H1 (cell line): Measurements from ENCODE around the gene PIM1. TPM values are rescaled to one million over a fixed set of nuclear protein-coding genes. Genes with fewer than 3 reads are reported as not detected.
A peak's percentile ranks its signal among the peaks of the same experiment; 100 is the strongest.

Source experiments
- CTCF ChIA-PET: fragments of 300-600 bp; sonication (Branson Sonifier 250); formaldehyde crosslinking; loops from one replicate; lab custom pipeline; 2021; ENCODE audit not compliant: partially characterized antibody; lab: Charles Lee
- POLR2A ChIA-PET: fragments of 300-600 bp; sonication (Branson Sonifier 250); formaldehyde crosslinking; loops from one replicate; lab custom pipeline; 2021; ENCODE audit warnings: inconsistent platforms; ENCODE audit not compliant: partially characterized antibody; lab: Charles Lee
- DNase-seq, 2 experiments: peaks; one replicate each; pipeline versions ENCODE4 v3.0.0 to v3.0.0-alpha.2; 2010 to 2022; ENCODE audit warnings: low spot score in 2 of 2, low read depth in 1 of 2, mixed read lengths in 1 of 2
- FAIRE-seq: peaks from 2 replicates; lab custom pipeline; 2011; peaks lifted over from hg19 to GRCh38; lab: Jason Lieb, UNC
- H2AFZ ChIP-seq: 2 replicates; pipeline ENCODE4 v1.8.1; 2012; ENCODE audit warnings: low read length, inconsistent platforms
- H2AK5ac ChIP-seq: 2 replicates; pipeline ENCODE4 v1.6.1; 2013; ENCODE audit warnings: low read depth, low read length
- H2BK120ac ChIP-seq: replicated peaks from 2 replicates; pipeline ENCODE3; 2013; ENCODE audit warnings: low read depth, low read length, inconsistent platforms
- H2BK12ac ChIP-seq: 2 replicates; pipeline ENCODE4 v1.6.1; 2013; ENCODE audit warnings: low read depth, low read length
- H2BK15ac ChIP-seq: 2 replicates; pipeline ENCODE4 v1.6.1; 2013; ENCODE audit warnings: low read length
- H2BK20ac ChIP-seq: 2 replicates; pipeline ENCODE4 v1.6.1; 2013; ENCODE audit warnings: low read length
- H2BK5ac ChIP-seq: 2 replicates; pipeline ENCODE4 v1.6.1; 2013; ENCODE audit warnings: low read depth, low read length
- H3K14ac ChIP-seq: 2 replicates; pipeline ENCODE4 v1.6.1; 2013; ENCODE audit warnings: inconsistent platforms; ENCODE audit not compliant: insufficient read length
- H3K18ac ChIP-seq: 2 replicates; pipeline ENCODE4 v1.6.1; 2013; ENCODE audit warnings: low read length; ENCODE audit errors: extremely low read depth
- H3K23ac ChIP-seq: 2 replicates; pipeline ENCODE4 v1.6.1; 2013; ENCODE audit warnings: inconsistent platforms; ENCODE audit not compliant: insufficient read length
- H3K23me2 ChIP-seq: 2 replicates; pipeline ENCODE4 v1.6.1; 2013; ENCODE audit warnings: low read depth, low read length
- H3K27ac ChIP-seq: 2 replicates; pipeline ENCODE4 v1.6.1; 2011; ENCODE audit warnings: low read depth, low read length, inconsistent platforms
- H3K27me3 ChIP-seq, 4 experiments: replicated peaks in 1 of 4; 1 replicate in 1 of 4; 2 replicates in 3 of 4; pipeline versions ENCODE4 v1.6.1 to v1.8.1; 2011 to 2013; ENCODE audit warnings: low read length in 3 of 4, mild to moderate bottlenecking in 3 of 4, inconsistent platforms in 2 of 4, mixed read lengths in 2 of 4, moderate library complexity in 1 of 4; ENCODE audit not compliant: control insufficient read depth in 3 of 4, insufficient read depth in 3 of 4; ENCODE audit errors: extremely low read depth in 1 of 4
- H3K36me3 ChIP-seq, 4 experiments: 2 replicates each; pipeline versions ENCODE4 v1.6.1 to v1.8.1; 2011 to 2013; ENCODE audit warnings: mild to moderate bottlenecking in 4 of 4, low read length in 3 of 4, moderate library complexity in 2 of 4, control low read depth in 1 of 4, inconsistent platforms in 1 of 4; ENCODE audit not compliant: insufficient read depth in 4 of 4, control insufficient read depth in 2 of 4
- H3K4ac ChIP-seq: replicated peaks from 2 replicates; pipeline ENCODE3; 2013; ENCODE audit warnings: low read length, low read depth, mixed read lengths, inconsistent platforms; ENCODE audit not compliant: insufficient read length
- H3K4me1 ChIP-seq, 4 experiments: replicated peaks in 1 of 4; 1 replicate in 1 of 4; 2 replicates in 3 of 4; pipeline versions ENCODE4 v1.6.1 to v1.8.1; 2011 to 2013; ENCODE audit warnings: low read length in 3 of 4, inconsistent platforms in 2 of 4, mixed read lengths in 1 of 4; ENCODE audit not compliant: insufficient read depth in 4 of 4, control insufficient read depth in 3 of 4
- H3K4me2 ChIP-seq, 2 experiments: 2 replicates each; pipeline versions ENCODE4 v1.6.1 to v1.8.1; 2011 to 2013; ENCODE audit warnings: low read depth in 2 of 2, low read length in 2 of 2, control low read depth in 1 of 2, inconsistent platforms in 1 of 2, mild to moderate bottlenecking in 1 of 2; ENCODE audit not compliant: insufficient read depth in 1 of 2
- H3K4me3 ChIP-seq, 4 experiments: fragments of 200-600, 300-600 bp in 1 of 4; sonication (generic), shearing (Covaris generic), sonication (Bioruptor Twin) in 1 of 4; 2 replicates each; pipeline versions ENCODE4 v1.5.1 to v1.8.1; 2011 to 2016; ENCODE audit warnings: low read length in 4 of 4, low read depth in 3 of 4, control low read depth in 2 of 4, inconsistent platforms in 2 of 4, mild to moderate bottlenecking in 2 of 4, mixed read lengths in 1 of 4, moderate library complexity in 1 of 4; ENCODE audit not compliant: insufficient read depth in 2 of 4; ENCODE audit errors: extremely low read depth in 1 of 4
- H3K56ac ChIP-seq: replicated peaks from 2 replicates; pipeline ENCODE3; 2013; ENCODE audit warnings: low read depth, mild to moderate bottlenecking, mixed read lengths, low read length, inconsistent platforms; ENCODE audit not compliant: insufficient read length
- H3K79me1 ChIP-seq: 2 replicates; pipeline ENCODE4 v1.6.1; 2013; ENCODE audit warnings: low read depth, low read length, control low read depth
- H3K79me2 ChIP-seq, 2 experiments: 2 replicates each; pipeline versions ENCODE4 v1.6.1 to v1.8.1; 2012 to 2013; ENCODE audit warnings: low read length in 2 of 2, mild to moderate bottlenecking in 2 of 2, inconsistent platforms in 1 of 2; ENCODE audit not compliant: insufficient read depth in 2 of 2, control insufficient read depth in 1 of 2
- H3K9ac ChIP-seq, 4 experiments: replicated peaks in 1 of 4; 1 replicate in 1 of 4; 2 replicates in 3 of 4; pipeline versions ENCODE4 v1.6.1 to v1.8.1; 2011 to 2013; ENCODE audit warnings: low read depth in 3 of 4, low read length in 3 of 4, control low read depth in 2 of 4, mild to moderate bottlenecking in 2 of 4, moderate library complexity in 2 of 4, inconsistent platforms in 1 of 4; ENCODE audit errors: extremely low read depth in 1 of 4
- H3K9me3 ChIP-seq, 2 experiments: 2 replicates each; pipeline versions ENCODE4 v1.6.1 to v1.8.1; 2012 to 2013; ENCODE audit warnings: mild to moderate bottlenecking in 2 of 2, moderate library complexity in 2 of 2, control low read depth in 1 of 2, inconsistent platforms in 1 of 2, low read depth in 1 of 2, low read length in 1 of 2, mixed read lengths in 1 of 2; ENCODE audit not compliant: insufficient read depth in 2 of 2
- H4K20me1 ChIP-seq, 2 experiments: replicated peaks in 1 of 2; 2 replicates each; pipeline versions ENCODE3 to v1.8.1; 2011 to 2013; ENCODE audit warnings: inconsistent platforms in 2 of 2, low read length in 2 of 2, mild to moderate bottlenecking in 1 of 2; ENCODE audit not compliant: insufficient read depth in 2 of 2, control insufficient read depth in 1 of 2
- H4K5ac ChIP-seq: 2 replicates; pipeline ENCODE4 v1.6.1; 2013; ENCODE audit warnings: low read length, low read depth, mixed read lengths, inconsistent platforms; ENCODE audit not compliant: insufficient read length
- H4K8ac ChIP-seq: 2 replicates; pipeline ENCODE4 v1.8.0; 2013; ENCODE audit warnings: mild to moderate bottlenecking, moderate library complexity, low read length, inconsistent platforms; ENCODE audit not compliant: insufficient read depth; ENCODE audit errors: extremely low read depth
- H4K91ac ChIP-seq: replicated peaks from 2 replicates; pipeline ENCODE3; 2013; ENCODE audit warnings: low read length, mixed read lengths, inconsistent platforms; ENCODE audit not compliant: insufficient read length
- ASH2L ChIP-seq: fragments of 200-600, 300-600 bp; sonication (generic); IDR thresholded peaks from one replicate; pipeline ENCODE4 v1.7.1; 2017; ENCODE audit warnings: low read length
- BCL11A ChIP-seq, 2 experiments: IDR thresholded peaks; one replicate each; pipeline ENCODE4 v1.6.1; 2011; ENCODE audit warnings: low read depth in 2 of 2, low read length in 2 of 2, mild to moderate bottlenecking in 2 of 2
- FOSL1 ChIP-seq: IDR thresholded peaks from 2 replicates; pipeline ENCODE4 v1.6.1; 2011; ENCODE audit warnings: mild to moderate bottlenecking, low read depth, low read length, moderate library complexity; ENCODE audit not compliant: insufficient read depth
- NRF1 ChIP-seq: IDR thresholded peaks from 2 replicates; pipeline ENCODE4 v1.6.1; 2011; ENCODE audit warnings: mild to moderate bottlenecking, low read depth, low read length, improper control_type of control experiment
- SP2 ChIP-seq: IDR thresholded peaks from 2 replicates; pipeline ENCODE4 v1.6.1; 2012; ENCODE audit warnings: mild to moderate bottlenecking, low read length, inconsistent platforms
- SP4 ChIP-seq: IDR thresholded peaks from 2 replicates; pipeline ENCODE4 v1.6.1; 2012; ENCODE audit warnings: low read length, inconsistent platforms
- TAF1 ChIP-seq: IDR thresholded peaks from 2 replicates; pipeline ENCODE4 v1.6.1; 2011; ENCODE audit warnings: mild to moderate bottlenecking, low read depth, low read length
- TBP ChIP-seq: IDR thresholded peaks from 2 replicates; pipeline ENCODE4 v1.6.1; 2011; ENCODE audit warnings: low read depth, low read length, improper control_type of control experiment
- WGBS, 2 experiments: shearing (Covaris generic) in 1 of 2; methylation state at CpG; one replicate each; pipeline versions ENCODE4 v1.1.6 to v1.1.7; 2013 to 2015; ENCODE audit warnings: low lambda C conversion rate in 2 of 2, mixed read lengths in 2 of 2, inconsistent platforms in 1 of 2, low coverage in 1 of 2, missing lambda C conversion rate in 1 of 2; ENCODE audit not compliant: insufficient replicate concordance in 2 of 2, insufficient coverage in 1 of 2, insufficient read length in 1 of 2; ENCODE audit errors: extremely low coverage in 1 of 2, missing lambda C conversion rate in 1 of 2; 5-methylcytosine and 5-hydroxymethylcytosine counted together
- long read RNA-seq, 2 experiments: library from RNA in 1 of 2; library from capped mRNA in 1 of 2; stranded (forward); transcript quantifications; one replicate each; pipeline ENCODE4 v2.0.0, GENCODE V29; 2021; ENCODE audit warnings: inconsistent platforms in 1 of 2
- polyA minus RNA-seq, 3 experiments: library from RNA; depleted of rRNA, polyadenylated mRNA; stranded (reverse); fragments of >200 nt; gene quantifications; 1 replicate in 2 of 3; 2 replicates in 1 of 3; pipeline ENCODE4 v1.2.3, GENCODE V29; 2011
- polyA plus RNA-seq, 7 experiments: library from polyadenylated mRNA; depleted of rRNA in 3 of 7; stranded (reverse) in 5 of 7; unstranded in 2 of 7; fragments of >200 nt in 5 of 7; fragments of 200-250 nt in 2 of 7; gene quantifications; 1 replicate in 5 of 7; 2 replicates in 1 of 7; 4 replicates in 1 of 7; pipeline versions ENCODE4 v1.2.1 to v1.2.3, GENCODE V29; 2011 to 2013; ENCODE audit warnings: missing spikeins in 2 of 7, mixed read lengths in 2 of 7
- total RNA-seq: library from RNA; stranded (reverse); fragmentation: NEBNext Ultra II Directional; extraction: Animal tissue kit (Norgen Biotek cat#: 25700); gene quantifications from 2 replicates; pipeline ENCODE4 v1.2.1, GENCODE V29; 2021
- TF ChIP-seq, protein P1 (sequence below): IDR thresholded peaks from 2 replicates; pipeline ENCODE4 v1.6.1; 2012; ENCODE audit warnings: inconsistent platforms

Gene PIM1
- total RNA-seq (94.1 and 94.9 TPM in 2 replicates), polyA plus RNA-seq (2011; rRNA removed) (25.5 and 42.7 TPM in 2 replicates), polyA minus RNA-seq (2011; rRNA and poly(A)+ RNA removed) (39.5 and 58.4 TPM in 2 replicates)
- 37.3 TPM for polyA plus RNA-seq (2011; cell fraction: cytosol; rRNA removed)
- 72.2 TPM for polyA plus RNA-seq (2011; cell fraction: nucleus; rRNA removed)
- 46.3 to 53.0 TPM (median 51.3 TPM) in 4 replicates for polyA plus RNA-seq (2012, experiment 1 of 2)
- polyA plus RNA-seq (2012, experiment 2 of 2), result 57.3 TPM
- 57.8 TPM for polyA plus RNA-seq (2013, experiment 1 of 2)
- 62.4 TPM for polyA plus RNA-seq (2013, experiment 2 of 2)
- polyA minus RNA-seq (2011; cell fraction: cytosol; rRNA and poly(A)+ RNA removed), result 29.6 TPM
- 30.4 TPM for polyA minus RNA-seq (2011; cell fraction: nucleus; rRNA and poly(A)+ RNA removed)
- long read RNA-seq, experiment 1, transcript PIM1-201 (6 exons, 2,650 nt), result major isoform, 13 of 56 reads
- long read RNA-seq, experiment 1, partial matches to known transcripts, result 42 of 56 reads
- long read RNA-seq, experiment 1, other reads (novel, unspliced or antisense), result 1 of 56 reads
- long read RNA-seq, experiment 2, partial matches to known transcripts, result 2 of 77 reads
- long read RNA-seq, experiment 2, other reads (novel, unspliced or antisense), result 75 of 77 reads

DNA sequence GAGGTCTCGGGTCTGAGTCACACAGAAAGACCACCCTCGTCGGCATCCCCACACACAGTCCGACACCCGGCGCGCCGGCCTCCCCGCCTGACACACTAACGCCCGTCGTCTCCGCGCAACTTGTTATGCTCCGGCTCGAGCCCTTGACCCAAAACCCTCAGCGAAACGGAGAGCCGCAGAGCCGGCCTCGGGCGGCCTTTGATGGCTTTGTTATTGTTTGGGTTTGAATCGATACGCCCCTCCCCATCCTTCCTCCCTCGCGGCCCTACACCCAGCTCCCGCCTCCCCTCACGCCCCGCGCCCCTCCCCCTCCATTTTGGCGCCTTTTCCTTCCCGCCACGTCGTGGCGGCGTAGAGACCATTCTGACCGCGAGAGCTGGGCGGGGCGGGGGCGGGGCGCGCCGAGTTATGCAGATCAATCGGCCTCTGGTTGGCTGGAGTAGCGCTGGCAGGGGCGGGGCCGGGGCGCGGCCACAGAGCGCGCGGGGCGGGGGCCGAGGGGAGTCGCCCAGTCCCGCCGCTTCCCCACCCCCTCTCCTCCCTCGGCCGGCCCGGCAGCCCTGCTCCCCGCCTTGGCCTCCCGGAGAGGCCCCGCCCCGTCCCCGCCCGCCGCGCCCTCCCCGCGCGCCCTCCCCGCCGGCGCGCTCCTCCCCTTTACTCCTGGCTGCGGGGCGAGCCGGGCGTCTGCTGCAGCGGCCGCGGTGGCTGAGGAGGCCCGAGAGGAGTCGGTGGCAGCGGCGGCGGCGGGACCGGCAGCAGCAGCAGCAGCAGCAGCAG, at the start of gene PIM1:
Gene PIM1, plus strand, starts transcription at position 657 of the 777 bp plus-strand sequence. CDS start 424 bp downstream, outside the sequence.
- Histone ChIP-seq H2AK5ac (peak within 1 kb of the TSS; percentile 79; the same call in 1 of the 2 replicates), H4K5ac (peak within 1 kb of the TSS; percentile 55), H2BK120ac (peak within 1 kb of the TSS; percentile 1), H2AFZ (0 out of 2 replicates have a peak within 1 kb of the TSS, but pooled peaks have one; percentile 2), H3K4me2 (peak within 1 kb of the TSS; percentile 75 to 98), H3K79me1 (peaks cover 10% of the 10 kb centered on the region), H3K9me3 (no peaks in the 10 kb centered on the region), H4K91ac (peak within 1 kb of the TSS; percentile 37), H3K4me1 (peaks cover 6 to 14% (median 10%) of the 10 kb centered on the region in 4 experiments; a peak in 5 of 7 replicates), H3K4ac (peak within 1 kb of the TSS; percentile 44), H3K23ac (no peak within 1 kb of the TSS), H3K36me3 (peaks cover 19 to 33% (median 25%) of the 10 kb centered on the region in 4 experiments), H3K4me3 (peak within 1 kb of the TSS; percentile 92 to 99 (median 94)), H3K18ac (peak within 1 kb of the TSS; percentile 99), H2BK12ac (peak within 1 kb of the TSS; percentile 99), H3K9ac (peak within 1 kb of the TSS; percentile 83 to 97 (median 95)), H3K79me2 (peaks cover 11 to 40% of the 10 kb centered on the region in 2 experiments; a peak in 3 of 4 replicates), H2BK20ac (no peak within 1 kb of the TSS), H3K27ac (peak within 1 kb of the TSS; percentile 97), H3K23me2 (peaks cover 10% of the 10 kb centered on the region), H3K56ac (peak within 1 kb of the TSS; percentile 56), H4K8ac (peak within 1 kb of the TSS; percentile 97), H4K20me1 (peaks cover 22% of the 10 kb centered on the region in 2 experiments), H3K27me3 (no peaks in the 10 kb centered on the region), H3K14ac (no peak within 1 kb of the TSS), H2BK5ac (peak within 1 kb of the TSS; percentile 92), H2BK15ac (peak within 1 kb of the TSS; percentile 10; the same call in 1 of the 2 replicates)
- ChIA-PET CTCF (interaction anchor here (0.7 to 9.9 kb wide), 12 partner anchors 31 to 144 kb away, joined by 3 to 192 read pairs (median 17); partner anchors contain the start of genes TBC1D22B and TMEM217), POLR2A (interaction anchor here (0.9 to 27.8 kb wide), 15 partner anchors 9 to 146 kb away, joined by 3 to 1024 read pairs (median 9); no protein-coding TSS in a partner anchor)
- peak; percentile 92 to 93 for DNase-seq
- no peak for FAIRE-seq
- WGBS, 2 experiments, result 1% methylated on average over 20 of the region's 90 CpGs; no CpG with 5 or more reads in 1 of the 2 experiments
- TF ChIP-seq SP2 (no peak), BCL11A (IDR thresholded peaks at IDR 0.05; ENCODE audit: low read depth in 2 of 2, low read length in 2 of 2) (no peak), NRF1 (no peak), TBP (peak; percentile 85), TAF1 (peak; percentile 78), FOSL1 (no peak), ASH2L (peak; percentile 28), SP4 (peak; percentile 68; the same call in 1 of the 2 replicates)
- TF ChIP-seq, protein P1, sequence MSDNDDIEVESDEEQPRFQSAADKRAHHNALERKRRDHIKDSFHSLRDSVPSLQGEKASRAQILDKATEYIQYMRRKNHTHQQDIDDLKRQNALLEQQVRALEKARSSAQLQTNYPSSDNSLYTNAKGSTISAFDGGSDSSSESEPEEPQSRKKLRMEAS, result peak; percentile 78
